GM23338 (cell line): ENCODE results near the gene BDKRB1. TPM values are rescaled to one million over a fixed set of nuclear protein-coding genes. Genes with fewer than 3 reads are reported as not detected.

Experiments
- ATAC-seq: fragments of 200-7000 bp; cut with Tn5 transposase; 3 replicates; pipeline ENCODE4 v1.9.1; 2020
- DNase-seq: peaks from one replicate; pipeline ENCODE4 v3.0.0-alpha.2; 2015; ENCODE audit warnings: low spot score
- H2AFZ ChIP-seq: fragments of 200-600 bp; sonication (generic); 2 replicates; pipeline ENCODE4 v1.8.0; 2016; ENCODE audit warnings: antibody characterized with exemption, mild to moderate bottlenecking, moderate library complexity
- H3F3A ChIP-seq: fragments of 200-600 bp; sonication (generic); replicated peaks from 2 replicates; pipeline ENCODE4 v1.8.0; 2017; ENCODE audit warnings: antibody characterized with exemption, mixed run types, low read depth
- H3K27ac ChIP-seq: fragments of 200-600 bp; sonication (generic); 2 replicates; pipeline ENCODE4 v1.6.1; 2016; ENCODE audit warnings: low read depth
- H3K27me3 ChIP-seq: fragments of 200-600 bp; sonication (generic); 2 replicates; pipeline ENCODE4 v1.8.0; 2016; ENCODE audit warnings: mild to moderate bottlenecking, mixed run types, moderate library complexity; ENCODE audit not compliant: insufficient read depth
- H3K36me3 ChIP-seq: fragments of 200-600 bp; sonication (generic); 2 replicates; pipeline ENCODE4 v1.8.0; 2016; ENCODE audit warnings: mild to moderate bottlenecking; ENCODE audit not compliant: insufficient read depth
- H3K4me1 ChIP-seq: fragments of 200-600 bp; sonication (generic); 2 replicates; pipeline ENCODE4 v1.8.0; 2016; ENCODE audit warnings: mild to moderate bottlenecking, moderate library complexity; ENCODE audit not compliant: insufficient read depth
- H3K4me2 ChIP-seq: fragments of 200-600 bp; sonication (generic); 2 replicates; pipeline ENCODE4 v1.7.1; 2017; ENCODE audit warnings: mixed run types
- H3K4me3 ChIP-seq: fragments of 200-600 bp; sonication (generic); 2 replicates; pipeline ENCODE4 v1.6.1; 2016; ENCODE audit warnings: mixed run types
- H3K79me2 ChIP-seq: fragments of 200-600 bp; sonication (generic); replicated peaks from 2 replicates; pipeline ENCODE4 v1.8.0; 2017; ENCODE audit warnings: mild to moderate bottlenecking; ENCODE audit not compliant: insufficient read depth
- H3K9me2 ChIP-seq: fragments of 200-600 bp; sonication (generic); 2 replicates; pipeline ENCODE4 v1.8.0; 2017; ENCODE audit not compliant: insufficient read depth
- H4K20me1 ChIP-seq: fragments of 200-600 bp; sonication (generic); replicated peaks from 2 replicates; pipeline ENCODE4 v1.8.0; 2017; ENCODE audit warnings: mild to moderate bottlenecking; ENCODE audit not compliant: insufficient read depth
- H3K27ac Mint-ChIP-seq: 2 replicates; pipeline ENCODE4 v1.8.0; 2020; ENCODE audit warnings: inconsistent platforms, mild to moderate bottlenecking, moderate library complexity, mixed read lengths
- H3K27me3 Mint-ChIP-seq: 3 replicates; pipeline ENCODE4 v1.8.0; 2022; ENCODE audit warnings: low read depth, mild to moderate bottlenecking, moderate library complexity, mixed read lengths, inconsistent platforms; ENCODE audit not compliant: insufficient read depth, poor library complexity
- H3K36me3 Mint-ChIP-seq: 3 replicates; pipeline ENCODE4 v1.8.0; 2021; ENCODE audit warnings: low read depth, mild to moderate bottlenecking, inconsistent platforms, moderate library complexity, mixed read lengths
- H3K4me1 Mint-ChIP-seq: 3 replicates; pipeline ENCODE4 v1.8.0; 2020; ENCODE audit warnings: mild to moderate bottlenecking, inconsistent platforms, mixed read lengths
- H3K4me3 Mint-ChIP-seq: 3 replicates; pipeline ENCODE4 v1.8.0; 2021; ENCODE audit warnings: moderate library complexity, mild to moderate bottlenecking, inconsistent platforms, mixed read lengths
- H3K9me3 Mint-ChIP-seq: 3 replicates; pipeline ENCODE4 v1.8.0; 2020; ENCODE audit warnings: moderate library complexity, mild to moderate bottlenecking, inconsistent platforms, mixed read lengths
- CTCF ChIP-seq, 2 experiments: fragments of 200-600 bp in 1 of 2; sonication (generic) in 1 of 2; conservative IDR thresholded peaks; 2 replicates each; pipeline versions ENCODE4 v1.5.1 to v1.6.1; 2016 to 2017; ENCODE audit warnings: antibody characterized with exemption in 2 of 2, low read depth in 2 of 2, mild to moderate bottlenecking in 2 of 2, moderate library complexity in 1 of 2
- ETS1 ChIP-seq: IDR thresholded peaks from 2 replicates; pipeline ENCODE4 v1.6.1; 2016; ENCODE audit warnings: antibody characterized with exemption
- EZH2 ChIP-seq: fragments of 200-600 bp; sonication (generic); IDR thresholded peaks from one replicate; pipeline ENCODE4 v1.8.0; 2017; ENCODE audit warnings: antibody characterized with exemption, mild to moderate bottlenecking, low read depth; ENCODE audit not compliant: unreplicated experiment
- JUNB ChIP-seq: IDR thresholded peaks from one replicate; pipeline ENCODE4 v1.6.1; 2016; ENCODE audit warnings: antibody characterized with exemption; ENCODE audit not compliant: unreplicated experiment
- POLR2AphosphoS5 ChIP-seq: IDR thresholded peaks from 2 replicates; pipeline ENCODE4 v1.6.1; 2016; ENCODE audit warnings: antibody characterized with exemption, low read depth
- REST ChIP-seq: IDR thresholded peaks from one replicate; pipeline ENCODE4 v1.6.1; 2018; ENCODE audit warnings: antibody characterized with exemption; ENCODE audit not compliant: unreplicated experiment
- STAT1 ChIP-seq: IDR thresholded peaks from one replicate; pipeline ENCODE4 v1.6.1; 2016; ENCODE audit warnings: antibody characterized with exemption; ENCODE audit not compliant: unreplicated experiment
- ZNF331 ChIP-seq: fragments of 250-450 bp; sonication (Bioruptor Pico); IDR thresholded peaks from 2 replicates; pipeline ENCODE4 v1.5.0; 2020; ENCODE audit warnings: low read depth, mild to moderate bottlenecking, moderate library complexity
- polyA plus RNA-seq: library from polyadenylated mRNA; unstranded; fragments of >200 nt; fragmentation: Nextera tagmentation; extraction: Ambion mirVana; gene quantifications from 2 replicates; pipeline ENCODE4 v1.2.1, GENCODE V29; 2016
- total RNA-seq: library from RNA; depleted of rRNA; stranded (reverse); fragments of >200 nt; shearing (Covaris generic); gene quantifications from 2 replicates; pipeline ENCODE4 v1.2.3, GENCODE V29; 2014

Gene BDKRB1
- total and polyA plus RNA-seq, 2 experiments from 2014 or later, result not detected

GRCh38 chr14:96212896-96213295, 43.1 kb upstream of the BDKRB1 start (continued):
- TF ChIP-seq ETS1, result no peak
- TF ChIP-seq EZH2, result no peak
- TF ChIP-seq CTCF (conservative IDR thresholded peaks at IDR 0.05; ENCODE audit: low read depth in 2 of 2), result no peak

GRCh38 chr14:96213871-96214465, 42.0 kb upstream of the BDKRB1 start:
- no peak overlapping the region for H3K4me3 Mint-ChIP-seq
- H3K27me3 ChIP-seq, result no peaks in the 10 kb centered on the region
- H3K36me3 Mint-ChIP-seq, result peaks cover 7% of the 10 kb centered on the region; the same call in 1 of the 3 replicates
- TF ChIP-seq POLR2AphosphoS5 (no peak), CTCF (conservative IDR thresholded peaks at IDR 0.05; ENCODE audit: low read depth in 2 of 2) (no peak), STAT1 (no peak), REST (no peak), ETS1 (no peak), JUNB (no peak), ZNF331 (CRISPR knock-in tag) (no peak)
- H3K27ac ChIP-seq, result no peak overlapping the region
- H3K36me3 ChIP-seq, result no peaks in the 10 kb centered on the region
- H3K9me3 Mint-ChIP-seq, result peaks cover 8% of the 10 kb centered on the region
- H3K4me2 ChIP-seq, result no peak overlapping the region
- no peaks in the 10 kb centered on the region for H4K20me1 ChIP-seq
- peaks cover 2% of the 10 kb centered on the region for H3K27me3 Mint-ChIP-seq
- no peak overlapping the region for H3K4me3 ChIP-seq
- H3K27ac Mint-ChIP-seq, result no peak overlapping the region
- H3K4me1 ChIP-seq, result no peaks in the 10 kb centered on the region
- H3K79me2 ChIP-seq, result no peaks in the 10 kb centered on the region
- H3F3A ChIP-seq, result no peaks in the 10 kb centered on the region
- DNase-seq (no peak), ATAC-seq (no peak)
- no peaks in the 10 kb centered on the region for H3K9me2 ChIP-seq
- no peak overlapping the region for H2AFZ ChIP-seq
- peaks cover 10% of the 10 kb centered on the region for H3K4me1 Mint-ChIP-seq
